C1 segment of cervical spinal cord (tissue), 14 donors: ENCODE results near the gene DAGLA.

Experiments used
- DNase-seq, 14 donors: peaks; one replicate each; lab custom pipeline; 2025; lab: John Stamatoyannopoulos, UW

Gene DAGLA

DNA sequence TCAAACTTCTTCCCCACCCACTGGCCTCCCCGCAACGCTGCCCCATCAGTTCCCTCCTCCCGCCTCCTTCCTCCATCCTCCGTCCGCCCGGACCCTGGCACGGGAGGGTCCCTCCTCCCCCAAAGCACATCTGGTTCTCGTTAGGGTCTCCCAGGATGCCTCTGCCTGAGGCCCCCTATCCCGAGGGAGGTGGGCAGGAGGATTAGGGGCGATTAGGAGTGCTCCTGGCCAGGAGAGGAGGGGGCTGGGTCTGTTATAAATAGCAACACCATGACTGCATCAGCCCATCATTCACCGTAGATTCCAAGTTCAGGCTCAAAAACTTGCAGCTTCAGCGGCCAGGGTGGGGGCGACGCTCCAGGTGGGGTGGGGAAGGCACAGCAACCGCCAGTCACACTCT lies 82.6 kb downstream of the DAGLA start:
- DNase-seq: no peak

DNA sequence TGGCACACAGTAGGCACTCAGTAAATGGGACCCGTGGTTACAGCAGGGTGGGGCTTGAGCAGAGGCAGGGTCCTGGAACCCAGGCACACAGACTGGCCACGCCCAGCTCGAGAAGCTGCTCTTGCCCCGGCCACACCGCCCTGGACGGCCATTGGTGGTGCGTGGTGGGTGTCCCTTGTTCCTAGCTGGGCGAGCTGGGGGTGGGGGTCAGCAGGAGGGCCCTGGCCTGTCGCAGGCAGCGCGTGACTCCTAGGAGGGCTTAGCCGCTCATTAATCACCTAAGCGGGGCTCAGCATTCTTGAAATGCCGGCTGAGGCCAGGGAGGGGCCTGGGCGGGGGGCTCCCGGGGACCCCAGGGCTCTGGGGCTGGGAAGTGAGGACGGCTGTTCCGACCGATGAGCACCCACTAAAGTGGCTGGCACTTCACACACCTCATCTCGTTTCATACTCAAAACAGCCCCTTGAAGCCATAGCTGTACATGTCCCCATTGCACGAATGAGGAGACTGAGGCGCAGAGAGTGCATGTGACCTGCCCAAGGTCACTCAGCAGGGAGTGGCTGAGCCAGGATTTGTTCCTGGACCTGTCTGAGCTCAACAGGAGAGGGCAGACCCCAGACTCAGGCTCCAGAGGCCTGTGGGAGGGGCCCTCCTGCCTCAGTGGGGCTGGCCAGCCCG lies 83.9 kb downstream of the DAGLA start:
- no peak for DNase-seq

DNA sequence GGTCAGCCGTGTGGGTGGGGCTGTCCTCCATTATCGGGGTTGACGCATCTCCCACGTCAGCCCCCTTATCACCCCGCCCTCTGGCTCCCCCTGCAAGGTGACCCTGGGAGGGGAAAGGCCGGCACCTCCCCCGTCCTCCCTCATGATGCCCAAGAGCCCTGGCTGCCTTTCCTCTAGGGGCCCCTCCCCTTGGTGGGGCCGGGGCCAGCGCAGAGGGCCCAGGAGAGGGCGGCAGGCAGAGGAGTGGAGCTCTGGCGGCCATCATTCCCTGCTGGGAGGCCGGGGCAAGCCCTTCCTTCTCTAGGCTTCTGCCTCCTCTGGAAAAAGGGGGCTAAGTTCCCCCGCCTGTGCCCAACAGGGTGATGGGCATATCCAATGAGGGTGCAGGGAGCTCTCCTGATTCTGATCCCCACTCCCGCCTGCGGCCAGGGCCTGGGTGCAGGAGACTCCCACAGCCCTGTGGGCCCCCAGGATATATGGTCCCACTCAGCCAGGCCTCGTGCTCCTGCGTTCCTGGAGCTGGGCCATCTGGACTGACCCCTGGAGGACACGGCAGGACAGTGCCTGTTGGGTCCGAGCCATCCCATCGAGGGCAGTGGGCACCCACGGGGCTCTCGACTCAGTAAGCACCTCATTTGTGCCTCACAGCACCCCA lies 84.5 kb downstream of the DAGLA start:
- DNase-seq: no peak

DNA sequence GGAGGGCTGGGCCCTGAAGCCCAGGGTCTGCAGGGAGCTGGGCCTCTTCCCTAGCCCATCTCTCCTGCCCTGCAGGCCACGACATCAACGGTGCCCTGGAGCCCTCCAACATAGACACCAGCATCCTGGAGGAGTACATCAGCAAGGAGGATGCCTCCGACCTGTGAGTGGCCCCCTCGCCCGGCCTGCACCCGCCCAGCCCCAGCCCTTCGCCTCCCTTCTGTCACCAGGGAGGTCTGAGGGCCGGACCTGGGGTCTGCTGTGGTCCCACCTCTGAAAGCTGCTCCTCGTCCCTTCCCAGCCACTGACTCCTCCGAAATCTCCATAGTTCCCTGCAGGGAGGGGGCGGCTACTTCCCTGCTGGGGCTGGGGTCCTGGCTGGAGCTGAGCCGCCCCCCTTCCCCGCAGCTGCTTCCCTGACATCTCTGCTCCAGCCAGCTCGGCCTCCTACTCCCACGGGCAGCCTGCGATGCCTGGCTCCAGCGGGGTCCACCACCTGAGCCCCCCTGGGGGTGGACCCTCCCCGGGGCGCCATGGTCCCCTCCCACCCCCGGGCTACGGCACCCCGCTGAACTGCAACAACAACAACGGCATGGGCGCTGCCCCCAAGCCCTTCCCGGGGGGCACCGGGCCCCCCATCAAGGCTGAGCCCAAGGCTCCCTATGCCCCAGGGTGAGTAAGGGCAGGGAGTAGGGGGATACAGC lies 85.5 kb downstream of the DAGLA start:
- DNase-seq: no peak

DNA sequence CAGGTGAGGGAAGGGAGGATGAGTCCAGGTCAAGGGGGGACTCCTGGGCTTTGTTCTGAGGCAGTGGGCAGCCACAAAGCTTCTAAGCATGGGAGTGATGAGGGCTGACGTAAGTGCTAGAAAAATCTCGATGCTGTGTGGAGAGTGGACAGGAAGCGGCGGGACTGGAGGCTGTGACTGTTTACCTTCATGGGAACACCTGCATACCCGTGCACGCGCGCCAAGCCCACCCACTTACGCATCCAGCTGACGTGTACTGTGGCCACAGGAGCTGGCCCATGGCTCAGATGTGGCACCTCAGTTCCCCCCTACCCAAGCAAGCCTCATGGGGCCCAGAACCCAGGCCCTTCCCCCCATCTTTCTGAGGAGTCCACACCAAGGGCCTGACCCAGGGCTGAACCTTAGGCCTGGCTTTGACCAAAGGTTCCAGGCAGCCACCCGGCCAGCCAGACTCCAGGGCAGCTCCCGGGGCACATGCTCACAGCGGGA lies 86.2 kb downstream of the DAGLA start:
- no peak for DNase-seq

DNA sequence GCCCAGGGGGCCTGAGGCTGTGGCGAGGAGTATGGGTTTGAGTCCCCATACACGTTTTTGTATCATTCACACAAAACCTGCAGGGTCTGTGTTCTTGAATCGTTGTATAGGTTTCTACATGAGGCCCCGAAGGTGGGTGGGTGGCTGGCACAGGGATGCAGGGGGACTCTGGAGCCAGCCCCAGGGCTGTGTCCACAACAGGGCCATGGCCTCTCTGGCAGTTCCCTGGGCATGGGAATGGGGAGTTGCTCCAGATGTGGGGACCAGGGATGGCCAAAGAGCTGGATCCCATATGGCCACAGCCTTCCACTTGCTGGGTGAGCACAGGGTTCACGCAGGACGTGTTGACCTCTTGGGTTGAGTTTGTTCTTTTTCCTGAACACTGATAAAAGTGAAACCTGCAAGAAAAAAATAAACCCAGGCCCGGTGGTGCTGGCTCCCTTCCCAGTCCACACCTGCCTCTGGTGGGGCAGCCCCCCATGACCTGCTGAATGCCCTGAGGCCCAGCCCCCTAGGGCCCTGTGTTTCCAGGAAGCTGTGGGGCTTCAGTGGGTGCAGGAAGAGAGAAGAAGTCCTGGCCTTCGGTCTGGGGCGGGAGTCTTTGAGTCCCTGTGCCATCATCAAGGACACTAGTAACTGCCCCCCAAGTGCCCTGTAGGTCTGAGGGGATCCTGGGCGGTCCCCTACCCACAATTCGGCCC lies 88.3 kb downstream of the DAGLA start:
- no peak for DNase-seq

DNA sequence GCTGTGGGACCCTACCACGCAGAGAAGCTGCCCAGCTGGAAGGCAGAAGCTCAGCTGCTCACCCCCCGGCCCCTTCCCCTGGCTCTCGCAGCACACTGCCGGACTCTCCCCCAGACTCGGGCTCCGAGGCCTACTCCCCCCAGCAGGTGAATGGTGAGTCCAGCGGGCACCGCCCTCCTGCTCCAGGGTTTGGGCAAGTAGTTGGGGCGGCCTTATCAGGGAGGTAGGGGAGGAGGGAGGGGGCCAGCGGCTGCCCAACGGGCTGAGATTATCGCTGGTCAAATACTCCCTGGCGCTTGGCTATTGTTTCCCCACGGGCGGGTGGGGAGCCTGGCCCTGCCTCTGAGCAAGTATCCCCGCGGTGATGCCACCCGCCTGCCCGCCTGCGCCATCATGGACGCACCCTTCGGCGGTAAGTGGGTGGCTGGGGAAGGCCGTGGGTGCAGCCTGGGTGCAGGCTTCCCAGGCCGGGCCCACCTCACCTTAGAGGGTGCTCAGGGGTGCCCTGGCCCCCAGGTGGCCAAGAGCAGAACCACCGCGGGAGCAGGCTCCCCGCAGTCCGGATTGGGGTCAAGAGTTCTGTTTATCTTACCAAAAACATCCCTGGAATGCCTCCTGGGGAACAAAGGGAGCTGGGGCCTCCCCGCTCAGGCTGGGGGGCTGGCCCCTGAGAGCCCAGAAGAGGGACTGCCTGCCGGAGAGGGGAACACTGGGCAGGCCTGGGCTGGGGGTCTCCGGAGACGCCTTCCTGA lies 89.2 kb downstream of the DAGLA start:
- DNase-seq: no peak

DNA sequence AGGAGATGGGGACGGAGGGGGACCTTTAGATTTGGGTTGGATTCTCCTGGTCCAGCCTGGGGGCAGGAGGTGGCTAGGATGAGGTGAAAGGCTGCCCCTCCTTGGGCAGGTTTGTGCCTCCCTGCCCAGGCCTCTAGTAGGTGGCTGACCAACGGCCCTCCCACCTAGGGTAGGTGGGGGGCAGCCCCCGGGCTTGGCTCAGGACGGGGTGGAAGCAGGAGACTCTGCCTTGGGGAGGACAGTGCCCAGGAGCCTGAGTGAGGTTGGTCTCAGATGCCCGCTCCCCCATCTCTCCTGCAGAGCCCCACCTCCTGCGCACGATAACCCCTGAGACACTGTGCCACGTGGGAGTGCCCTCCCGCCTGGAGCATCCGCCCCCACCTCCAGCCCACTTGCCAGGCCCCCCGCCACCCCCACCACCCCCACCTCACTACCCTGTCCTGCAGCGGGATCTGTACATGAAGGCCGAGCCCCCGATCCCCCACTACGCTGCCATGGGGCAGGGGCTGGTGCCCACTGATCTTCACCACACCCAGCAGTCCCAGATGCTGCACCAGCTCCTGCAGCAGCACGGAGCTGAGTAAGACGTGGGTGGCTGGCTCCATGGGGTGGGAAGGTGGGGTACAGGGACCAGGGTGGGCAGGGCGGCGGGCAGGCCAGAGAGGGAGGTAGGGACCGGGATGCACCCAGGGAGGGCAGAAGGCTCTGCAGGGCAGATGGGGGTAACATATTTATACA lies 89.9 kb downstream of the DAGLA start:
- DNase-seq: no peak

DNA sequence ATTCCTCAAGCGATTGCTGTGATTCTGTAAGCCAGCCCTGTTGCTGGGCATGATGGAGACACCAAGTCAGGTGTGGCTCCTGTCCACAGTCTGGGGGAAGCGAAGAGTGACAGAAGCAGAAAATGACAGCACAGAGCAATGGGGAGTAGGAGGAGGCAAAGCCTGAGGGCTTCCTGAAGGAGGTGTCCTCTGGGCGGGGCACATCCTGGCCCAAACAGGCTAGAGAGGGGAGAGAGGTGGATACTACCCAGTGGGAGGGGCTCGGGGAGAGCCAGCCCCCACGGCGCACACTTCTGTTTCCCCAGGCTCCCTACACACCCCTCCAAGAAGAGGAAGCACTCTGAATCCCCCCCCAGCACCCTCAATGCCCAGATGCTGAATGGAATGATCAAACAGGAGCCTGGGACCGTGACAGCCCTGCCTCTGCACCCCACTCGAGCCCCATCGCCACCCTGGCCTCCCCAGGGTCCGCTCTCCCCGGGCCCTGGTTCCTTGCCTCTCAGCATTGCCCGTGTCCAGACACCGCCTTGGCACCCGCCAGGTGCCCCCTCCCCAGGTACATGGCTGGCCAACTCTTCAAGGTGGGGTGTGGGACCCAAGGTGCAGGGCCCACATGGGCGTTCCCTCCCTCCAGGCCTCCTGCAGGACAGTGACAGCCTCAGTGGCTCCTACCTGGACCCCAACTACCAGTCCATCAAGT lies 91.2 kb downstream of the DAGLA start:
- DNase-seq: no peak

DNA sequence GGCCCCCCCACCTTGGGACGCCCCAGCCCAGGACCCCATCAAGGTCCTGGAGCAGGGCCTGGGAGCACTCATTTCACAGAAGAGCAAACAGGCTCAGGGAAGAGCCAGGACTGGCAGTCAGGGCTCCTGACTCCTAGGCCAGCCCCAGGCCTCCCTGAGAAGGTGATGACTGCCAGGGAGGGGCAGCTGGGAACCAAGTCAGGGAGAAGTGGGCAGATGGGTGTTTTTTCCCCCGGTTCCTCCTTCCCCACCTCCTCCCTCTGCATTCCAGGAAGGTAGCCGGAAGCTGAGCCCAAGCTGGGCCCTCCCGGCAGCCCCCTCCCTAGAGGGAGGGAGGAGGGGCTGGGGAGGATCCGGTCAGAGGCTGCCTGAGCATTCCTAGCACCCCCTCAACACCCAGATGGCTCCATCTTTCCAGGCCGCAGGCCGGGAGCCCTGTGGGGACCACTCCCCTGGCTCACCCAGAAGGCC lies 91.8 kb downstream of the DAGLA start:
- no peak for DNase-seq

DNA sequence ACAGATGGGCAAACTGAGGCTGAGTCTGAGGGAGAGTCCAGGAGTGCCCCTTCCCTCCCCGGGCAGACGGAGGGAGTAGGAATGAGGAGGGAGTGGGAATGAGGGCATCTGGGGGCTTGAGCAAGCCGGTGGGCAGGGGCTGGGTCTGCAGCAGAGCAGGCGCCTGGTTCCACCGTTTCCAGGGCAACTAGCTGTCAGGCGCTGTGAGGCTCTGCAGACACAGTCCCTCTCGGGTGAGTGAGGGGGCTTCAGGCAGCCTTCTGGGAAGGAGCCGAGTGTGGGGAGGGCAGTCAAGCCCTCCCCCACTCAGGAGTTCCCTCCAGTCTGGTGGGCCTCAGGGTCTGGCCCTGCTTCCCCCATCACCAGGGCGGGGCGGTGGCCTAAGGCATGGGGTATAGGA lies 93.2 kb downstream of the DAGLA start:
- DNase-seq: no peak

DNA sequence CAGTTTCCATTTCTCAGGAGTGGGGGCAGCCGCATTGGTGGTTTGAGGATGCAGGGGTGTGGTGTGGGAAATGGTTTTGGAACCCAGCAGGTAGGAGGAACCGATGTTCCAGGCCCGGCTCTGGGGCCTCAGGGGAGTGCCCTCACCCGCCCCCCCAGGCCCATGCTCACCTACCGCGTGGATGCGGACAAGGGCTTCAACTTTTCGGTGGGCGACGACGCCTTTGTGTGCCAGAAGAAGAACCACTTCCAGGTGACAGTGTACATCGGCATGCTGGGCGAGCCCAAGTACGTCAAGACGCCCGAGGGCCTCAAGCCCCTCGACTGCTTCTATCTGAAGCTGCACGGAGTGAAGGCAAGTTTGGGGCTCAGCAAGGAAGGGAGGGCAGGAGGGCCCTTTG lies 93.6 kb downstream of the DAGLA start:
- DNase-seq: no peak

DNA sequence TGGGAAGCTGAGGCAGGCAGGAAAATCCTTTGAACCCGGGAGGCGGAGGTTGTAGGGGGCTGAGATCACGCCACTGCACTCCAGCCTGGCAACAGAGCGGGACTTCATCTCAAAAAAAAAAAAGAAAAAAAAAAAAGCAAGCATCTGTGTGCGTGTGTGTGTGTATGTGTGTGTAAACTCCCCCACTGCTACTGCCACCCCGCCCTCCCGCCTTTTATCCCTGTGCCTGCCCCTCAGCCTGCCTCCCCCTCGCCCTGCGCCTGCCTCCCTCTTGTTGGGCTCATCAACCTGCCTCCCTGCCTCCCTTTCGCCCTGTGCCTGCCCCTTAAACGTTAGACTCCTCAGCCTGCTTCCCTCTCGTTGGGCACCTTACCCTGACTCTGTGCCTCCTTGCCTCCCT lies 94.2 kb downstream of the DAGLA start:
- DNase-seq: no peak

DNA sequence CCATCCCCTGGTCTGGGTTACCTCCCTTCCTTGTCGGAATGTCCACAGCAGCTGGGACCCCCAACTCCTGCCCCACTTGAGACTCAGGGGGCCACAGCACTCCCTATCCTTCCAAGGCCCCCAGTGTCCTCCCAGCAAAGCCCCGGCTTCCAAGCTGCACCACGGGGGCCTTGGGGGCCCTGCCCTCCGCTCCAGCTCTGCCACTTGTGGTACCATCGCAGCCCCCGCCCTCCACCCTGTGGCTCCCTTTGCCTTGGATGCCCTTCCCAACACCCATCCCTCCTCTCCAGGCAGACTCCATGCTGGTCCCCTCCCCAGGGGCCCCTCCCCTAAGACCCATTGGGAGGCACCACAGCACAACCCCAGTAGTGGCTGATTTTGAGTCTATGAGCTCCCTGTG lies 94.9 kb downstream of the DAGLA start:
- DNase-seq: no peak

DNA sequence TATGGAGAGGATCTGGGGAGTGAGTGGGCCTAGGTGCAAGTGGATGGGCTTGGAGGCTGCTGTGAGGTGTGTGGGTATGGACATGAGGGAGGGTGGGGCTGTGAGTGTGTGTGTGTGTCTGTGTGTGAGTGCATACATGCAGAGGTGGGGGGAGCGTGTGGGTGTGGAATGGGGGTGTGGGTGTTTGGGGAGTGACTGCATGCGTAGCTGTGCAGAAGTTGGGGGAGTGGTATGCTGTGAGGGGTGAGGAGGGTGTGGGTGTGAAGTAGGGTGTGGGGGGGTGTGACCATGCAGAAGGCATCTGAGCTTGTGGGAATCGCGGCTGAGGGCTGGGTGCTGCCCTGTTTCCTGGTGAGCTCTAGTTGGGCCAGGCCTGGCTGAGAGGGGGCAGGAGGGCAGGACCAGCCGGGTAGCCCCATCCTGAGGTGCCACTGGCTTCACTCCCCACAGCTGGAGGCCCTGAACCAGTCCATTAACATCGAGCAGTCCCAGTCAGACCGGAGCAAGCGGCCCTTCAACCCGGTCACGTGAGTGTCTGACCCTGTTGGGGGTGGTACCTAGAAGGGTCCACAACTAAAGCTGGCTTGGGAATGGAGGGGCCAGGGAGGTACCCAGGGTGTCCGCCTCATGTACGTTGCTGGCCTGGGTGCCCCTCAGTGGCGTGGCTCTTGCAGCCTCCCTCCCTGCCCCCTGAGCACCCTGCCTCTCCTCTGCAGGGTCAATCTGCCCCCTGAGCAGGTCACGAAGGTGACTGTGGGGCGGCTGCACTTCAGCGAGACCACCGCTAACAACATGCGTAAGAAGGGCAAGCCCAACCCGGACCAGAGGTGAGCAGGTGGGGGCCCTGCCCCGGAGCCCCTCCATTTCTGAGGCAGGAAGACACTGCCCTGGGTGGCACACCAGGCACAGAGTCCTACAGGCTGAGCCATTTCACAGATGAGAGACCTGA lies 95.7 kb downstream of the DAGLA start:
- DNase-seq: no peak

DNA sequence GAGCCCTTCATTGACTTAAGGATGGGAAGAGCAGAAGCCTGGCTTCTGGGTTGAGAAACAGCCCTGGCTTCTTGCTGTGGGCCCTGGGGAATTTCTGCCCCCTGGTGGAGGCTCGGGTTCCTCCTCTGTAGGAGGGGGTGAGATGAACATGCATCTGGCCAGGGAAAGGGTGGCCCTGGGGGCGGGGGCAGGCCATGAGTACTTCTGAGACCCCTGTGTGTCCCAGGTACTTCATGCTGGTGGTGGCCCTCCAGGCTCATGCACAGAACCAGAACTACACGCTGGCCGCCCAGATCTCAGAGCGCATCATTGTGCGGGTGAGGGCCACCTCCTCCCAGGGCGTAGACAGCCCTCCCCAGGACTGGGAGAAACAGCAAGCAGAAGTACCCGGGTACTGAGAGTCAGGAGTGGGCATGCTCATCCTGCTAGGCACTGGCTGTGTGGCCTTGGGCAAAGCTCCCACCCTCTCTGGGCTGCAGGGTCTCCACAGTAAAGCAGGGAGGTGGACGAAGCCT lies 96.4 kb downstream of the DAGLA start:
- peak in 10 of 14 donors; percentile 14 to 57 (median 31) for DNase-seq

DNA sequence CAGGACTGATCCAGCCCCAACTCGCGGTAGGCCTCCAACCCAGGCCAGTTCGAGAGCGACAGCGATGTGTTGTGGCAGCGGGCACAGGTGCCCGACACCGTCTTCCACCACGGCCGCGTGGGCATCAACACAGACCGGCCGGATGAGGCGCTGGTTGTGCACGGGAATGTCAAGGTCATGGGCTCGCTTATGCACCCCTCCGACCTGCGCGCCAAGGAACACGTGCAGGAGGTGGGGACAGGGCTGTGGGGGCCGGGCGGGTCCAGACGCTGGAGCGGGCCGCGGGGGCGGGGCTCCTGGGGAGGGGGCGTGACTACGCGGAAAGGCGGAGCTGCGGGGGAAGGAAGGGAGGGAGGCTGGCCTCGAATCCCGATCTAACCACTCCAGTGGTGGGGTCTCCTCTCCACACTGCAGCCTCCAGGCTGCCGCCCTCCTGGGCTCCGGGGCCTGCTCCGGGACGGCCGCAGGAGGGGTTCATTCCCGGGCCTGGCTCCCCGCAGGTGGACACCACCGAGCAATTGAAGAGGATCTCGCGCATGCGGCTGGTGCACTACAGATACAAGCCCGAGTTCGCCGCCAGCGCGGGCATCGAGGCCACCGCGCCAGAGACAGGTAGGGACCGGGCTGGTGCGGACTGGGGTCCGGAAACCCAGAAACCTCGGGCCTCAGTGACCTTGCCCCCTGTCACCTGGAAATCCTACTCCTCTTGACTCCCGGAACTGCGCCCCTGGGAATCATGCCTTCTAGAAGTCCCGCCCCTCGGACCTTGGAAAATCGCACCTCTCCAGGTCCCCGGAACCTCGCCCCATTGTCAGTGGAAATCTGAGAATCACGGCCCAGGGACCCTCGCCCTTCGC lies 97.3 kb downstream of the DAGLA start:
- peak in 4 of 14 donors; percentile 19 to 45 (median 34) for DNase-seq
